NCI-H82 treated with DMSO at 0.1 percent for 48 hours (cell line): ENCODE measurements around the gene PMCH.
"Not testable (repeated sequence)": the region's sequence is repeated elsewhere in the genome, so short reads cannot be mapped to it uniquely, and the experiment has no call there.

Experiments
- DNase-seq: peaks from one replicate; lab custom pipeline; 2025; ENCODE audit not compliant: unreplicated experiment; lab: John Stamatoyannopoulos, UW

Gene PMCH

GRCh38 chr12:102147062-102147587 lies 50.5 kb downstream of the PMCH start:
- DNase-seq, result not testable (repeated sequence)
